GM10248 (cell line): ENCODE data around the gene GREB1L.

ENCODE experiments used
- CTCF ChIA-PET: fragments of 300-600 bp; sonication (Branson Sonifier 250); formaldehyde crosslinking; extraction: SDS; loops from one replicate; lab custom pipeline; 2021; ENCODE audit warnings: antibody characterized with exemption; lab: Yijun Ruan, JAX
- POLR2A ChIA-PET: fragments of 350-650 bp; sonication (Branson Sonifier 250); formaldehyde crosslinking; extraction: SDS; loops from one replicate; lab custom pipeline; 2020; ENCODE audit warnings: antibody characterized with exemption; lab: Yijun Ruan, JAX
- DNase-seq: peaks from one replicate; pipeline ENCODE4 v3.0.0; 2012; ENCODE audit errors: extremely low spot score
- TF ChIP-seq, protein P1 (sequence below): IDR thresholded peaks from 2 replicates; pipeline ENCODE4 v1.5.1; 2012; ENCODE audit warnings: mild to moderate bottlenecking, low read depth; ENCODE audit errors: extremely low read depth, missing control alignments, control extremely low read depth

GREB1L gene

DNA sequence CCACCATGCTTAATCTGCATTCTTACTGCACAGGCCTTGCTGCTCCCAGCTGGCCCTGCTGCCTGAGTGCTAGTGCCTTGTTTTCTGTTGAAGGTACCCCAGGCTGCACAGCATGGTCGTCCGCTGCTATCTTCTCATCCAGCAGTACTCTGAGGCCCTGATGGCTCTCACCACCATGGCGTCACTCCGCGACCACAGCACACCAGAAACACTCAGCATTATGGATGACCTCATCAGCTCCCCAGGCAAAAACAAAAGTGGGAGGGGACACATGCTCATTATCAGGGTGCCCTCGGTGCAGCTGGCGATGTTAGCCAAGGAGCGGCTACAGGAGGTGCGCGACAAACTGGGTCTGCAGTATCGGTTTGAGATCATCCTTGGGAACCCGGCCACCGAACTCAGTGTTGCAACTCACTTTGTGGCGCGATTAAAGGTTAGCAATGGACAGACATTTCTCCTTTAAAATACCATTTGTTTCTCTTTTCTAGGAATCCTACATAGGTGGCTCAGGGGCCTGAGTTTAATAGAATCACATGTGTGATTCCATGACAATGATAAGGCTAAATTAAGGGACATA is 248.0 kb downstream of the GREB1L start:
- ChIA-PET POLR2A (no interaction called here), CTCF (interaction anchor here (0.7 to 4.9 kb wide), 16 partner anchors 11 to 468 kb away, joined by 3 to 60 read pairs (median 4); partner anchors contain the start of gene ESCO1)
- TF ChIP-seq, protein P1, sequence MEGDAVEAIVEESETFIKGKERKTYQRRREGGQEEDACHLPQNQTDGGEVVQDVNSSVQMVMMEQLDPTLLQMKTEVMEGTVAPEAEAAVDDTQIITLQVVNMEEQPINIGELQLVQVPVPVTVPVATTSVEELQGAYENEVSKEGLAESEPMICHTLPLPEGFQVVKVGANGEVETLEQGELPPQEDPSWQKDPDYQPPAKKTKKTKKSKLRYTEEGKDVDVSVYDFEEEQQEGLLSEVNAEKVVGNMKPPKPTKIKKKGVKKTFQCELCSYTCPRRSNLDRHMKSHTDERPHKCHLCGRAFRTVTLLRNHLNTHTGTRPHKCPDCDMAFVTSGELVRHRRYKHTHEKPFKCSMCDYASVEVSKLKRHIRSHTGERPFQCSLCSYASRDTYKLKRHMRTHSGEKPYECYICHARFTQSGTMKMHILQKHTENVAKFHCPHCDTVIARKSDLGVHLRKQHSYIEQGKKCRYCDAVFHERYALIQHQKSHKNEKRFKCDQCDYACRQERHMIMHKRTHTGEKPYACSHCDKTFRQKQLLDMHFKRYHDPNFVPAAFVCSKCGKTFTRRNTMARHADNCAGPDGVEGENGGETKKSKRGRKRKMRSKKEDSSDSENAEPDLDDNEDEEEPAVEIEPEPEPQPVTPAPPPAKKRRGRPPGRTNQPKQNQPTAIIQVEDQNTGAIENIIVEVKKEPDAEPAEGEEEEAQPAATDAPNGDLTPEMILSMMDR = no peak
- DNase-seq = no peak

DNA sequence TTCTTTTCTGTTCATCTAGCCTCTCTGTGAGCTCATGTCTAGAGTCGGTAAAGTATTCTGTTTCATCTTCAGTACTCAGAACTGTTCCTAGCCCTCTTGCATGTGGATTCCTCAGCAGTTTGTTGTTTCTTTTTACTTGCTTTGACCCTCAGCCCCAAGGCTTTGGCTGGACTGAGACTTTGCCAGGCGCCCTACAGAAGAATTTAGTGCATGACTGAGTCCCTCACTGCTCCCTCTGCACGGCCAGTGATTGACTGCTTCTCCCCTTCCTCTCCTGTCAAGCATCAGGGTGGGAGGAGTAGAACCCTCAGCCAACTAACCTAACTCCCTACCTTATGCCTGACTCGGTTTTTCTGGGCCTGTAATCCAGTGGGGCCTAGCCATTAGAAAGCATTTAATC is 248.7 kb downstream of the GREB1L start:
- no peak for DNase-seq
- TF ChIP-seq, protein P1 = no peak
- CTCF ChIA-PET = interaction anchor here (1.0 to 4.9 kb wide), 3 partner anchors 11 to 464 kb away, joined by 3 to 60 read pairs (median 3); no protein-coding TSS in a partner anchor
- POLR2A ChIA-PET = no interaction called here

DNA sequence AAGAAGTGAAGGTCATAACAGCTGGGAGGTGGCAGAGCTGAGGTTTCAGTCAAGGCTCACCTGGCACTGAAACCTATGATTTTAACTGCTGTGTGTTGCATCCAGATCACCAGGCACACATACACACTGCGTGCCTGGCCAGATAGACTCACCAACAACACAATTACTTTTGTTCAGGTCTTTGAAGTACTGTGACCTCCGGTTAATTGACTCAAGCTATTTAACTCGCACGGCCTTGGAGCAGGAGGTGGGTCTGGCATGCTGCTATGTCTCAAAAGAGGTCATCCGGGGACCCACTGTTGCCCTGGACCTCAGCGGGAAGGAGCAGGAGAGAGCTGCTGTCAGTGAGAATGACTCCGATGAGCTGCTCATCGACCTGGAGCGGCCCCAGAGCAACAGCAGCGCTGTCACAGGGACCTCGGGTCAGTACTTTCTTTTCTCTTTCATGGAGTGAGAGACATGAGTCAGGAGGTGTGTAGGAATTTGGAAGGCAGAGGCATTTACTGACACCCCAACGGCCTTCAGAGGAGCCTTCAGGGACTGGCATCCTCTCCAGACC is 254.3 kb downstream of the GREB1L start:
- DNase-seq = no peak
- CTCF ChIA-PET = interaction anchor here (0.9 to 11.5 kb wide), 3 partner anchors 7 to 460 kb away, joined by 3 to 60 read pairs (median 4); partner anchors contain the start of gene ESCO1
- TF ChIP-seq, protein P1 = no peak
- POLR2A ChIA-PET = no interaction called here

DNA sequence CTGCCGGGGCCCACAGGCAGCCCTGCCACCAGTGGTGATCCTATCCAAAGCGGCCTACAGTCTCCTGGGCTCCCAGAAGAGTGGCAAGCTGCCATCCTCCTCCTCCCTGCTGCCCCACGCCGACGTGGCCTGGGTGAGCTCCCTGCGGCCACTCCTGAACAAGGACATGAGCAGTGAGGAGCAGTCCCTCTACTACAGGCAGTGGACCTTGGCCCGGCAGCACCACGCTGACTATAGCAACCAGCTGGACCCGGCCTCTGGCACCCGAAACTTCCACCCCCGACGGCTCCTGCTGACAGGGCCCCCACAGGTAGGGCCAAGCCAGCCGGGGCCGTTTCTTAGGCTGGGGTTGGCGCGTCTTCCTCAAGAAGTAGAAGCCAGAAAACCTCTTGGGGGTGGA is 258.0 kb downstream of the GREB1L start:
- ChIA-PET CTCF (interaction anchor here (11.5 kb wide), 1 partner anchor 11 kb away, joined by 60 read pairs; no protein-coding TSS in a partner anchor), POLR2A (no interaction called here)
- no peak for DNase-seq
- TF ChIP-seq, protein P1 = no peak

DNA sequence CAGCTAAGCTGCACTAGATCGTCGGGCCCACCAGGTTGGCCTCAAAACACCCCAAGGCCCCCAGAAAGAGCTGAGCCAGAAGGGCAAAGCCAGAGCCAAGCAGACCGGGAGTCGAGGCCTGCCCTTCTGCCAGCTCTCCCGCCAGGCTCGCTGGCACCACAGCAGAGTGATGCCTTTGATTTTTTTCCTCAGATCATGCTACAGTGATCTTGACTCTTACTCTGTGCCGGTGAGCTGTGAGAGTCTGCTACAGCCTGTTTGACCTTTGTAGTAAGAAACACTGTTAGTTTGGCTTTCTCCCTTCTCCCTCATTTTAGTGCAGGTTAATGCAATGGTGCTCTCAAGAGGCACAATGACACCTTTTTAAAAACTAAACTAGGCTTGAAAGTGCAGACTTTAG is 260.6 kb downstream of the GREB1L start:
- no peak for DNase-seq
- CTCF ChIA-PET = interaction anchor here (1.0 to 11.5 kb wide), 5 partner anchors 9 to 98 kb away, joined by 4 to 60 read pairs (median 5); partner anchors contain the start of gene ESCO1
- POLR2A ChIA-PET = no interaction called here
- TF ChIP-seq, protein P1 = no peak

DNA sequence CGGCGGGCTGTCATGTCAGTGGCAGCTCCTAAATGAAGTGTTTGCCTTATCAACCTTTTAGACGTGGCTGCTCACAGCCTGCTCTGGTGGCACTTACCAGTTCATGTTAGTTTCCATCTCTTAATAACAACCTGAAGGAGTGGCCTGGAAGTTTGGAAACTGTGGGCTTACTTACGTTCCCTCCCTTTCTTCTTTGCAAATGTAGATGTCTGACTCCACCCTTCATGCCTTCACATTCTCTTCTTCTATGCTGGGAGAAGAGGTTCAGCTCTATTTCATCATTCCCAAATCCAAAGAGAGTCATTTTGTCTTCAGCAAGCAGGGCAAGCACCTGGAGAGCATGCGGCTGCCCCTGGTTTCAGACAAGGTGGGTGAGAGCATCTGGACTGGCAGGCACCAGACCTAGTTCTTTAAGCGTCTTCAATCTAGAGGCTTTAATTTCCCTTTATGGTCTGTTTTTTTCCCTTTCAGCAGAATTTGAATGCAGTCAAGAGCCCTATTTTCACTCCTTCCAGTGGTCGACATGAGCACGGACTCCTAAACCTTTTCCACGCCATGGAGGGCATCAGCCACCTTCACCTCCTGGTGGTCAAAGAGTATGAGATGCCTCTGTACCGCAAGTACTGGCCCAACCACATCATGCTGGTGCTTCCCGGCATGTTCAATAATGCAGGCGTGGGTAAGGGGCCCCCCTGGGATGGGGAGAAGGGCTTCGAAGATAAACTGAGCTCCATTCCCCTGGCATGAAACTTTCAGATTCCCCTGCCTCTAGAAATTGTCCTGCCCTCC is 266.1 kb downstream of the GREB1L start:
- TF ChIP-seq, protein P1 = no peak
- ChIA-PET POLR2A (no interaction called here), CTCF (interaction anchor here (1.1 kb wide), 1 partner anchor 23 kb away, joined by 3 read pairs; no protein-coding TSS in a partner anchor)
- no peak for DNase-seq
